Coronary artery (tissue), 2 donors: ENCODE results near the gene ATF1.
"Not testable (repeated sequence)": the region's sequence is repeated elsewhere in the genome, so short reads cannot be mapped to it uniquely, and the experiment has no call there.

Source experiments
- DNase-seq: peaks from one replicate; pipeline ENCODE4 v3.0.0-alpha.2; 2017; ENCODE audit warnings: low spot score
- H3K27ac ChIP-seq, 2 donors: fragments of 200-600 bp; sonication (generic); one replicate each; pipeline ENCODE4 v1.5.1; 2016 to 2019
- H3K4me3 ChIP-seq: fragments of 200-600 bp; sonication (generic); 2 replicates; pipeline ENCODE4 v1.5.1; 2016; ENCODE audit warnings: mild to moderate bottlenecking, moderate library complexity
- CTCF ChIP-seq: fragments of 200-600 bp; sonication (generic); IDR thresholded peaks from one replicate; pipeline ENCODE4 v1.5.1; 2019; ENCODE audit warnings: antibody characterized with exemption

Gene ATF1

GRCh38 chr12:50768391-50768790 lies 4.5 kb downstream of the ATF1 start:
- H3K27ac ChIP-seq = no peak overlapping the region
- DNase-seq = no peak
- no peak for TF ChIP-seq CTCF
- H3K4me3 ChIP-seq = no peak overlapping the region

GRCh38 chr12:50768813-50769212 lies 4.9 kb downstream of the ATF1 start:
- not testable (repeated sequence) for DNase-seq, H3K27ac ChIP-seq, H3K4me3 ChIP-seq

GRCh38 chr12:50771409-50771808 lies 7.5 kb downstream of the ATF1 start:
- no peak for DNase-seq
- Histone ChIP-seq H3K27ac (no peak overlapping the region), H3K4me3 (no peak overlapping the region)
- TF ChIP-seq CTCF = no peak

GRCh38 chr12:50772470-50772869 lies 8.6 kb downstream of the ATF1 start:
- H3K27ac ChIP-seq = no peak overlapping the region
- TF ChIP-seq CTCF = no peak
- DNase-seq = no peak
- no peak overlapping the region for H3K4me3 ChIP-seq

GRCh38 chr12:50772877-50773276 lies 9.0 kb downstream of the ATF1 start:
- Histone ChIP-seq H3K4me3 (no peak overlapping the region), H3K27ac (no peak overlapping the region)
- no peak for DNase-seq
- no peak for TF ChIP-seq CTCF

- H3K4me3 ChIP-seq = no peak overlapping the region
- DNase-seq = no peak
- TF ChIP-seq CTCF = no peak
- H3K27ac ChIP-seq = no peak overlapping the region
Measured at GRCh38 chr12:50775251-50775650, 11.3 kb downstream of the ATF1 start.

- no peak overlapping the region for H3K4me3 ChIP-seq
- H3K27ac ChIP-seq = no peak overlapping the region
- no peak for DNase-seq
- no peak for TF ChIP-seq CTCF
Measured at GRCh38 chr12:50776749-50777728, 13.1 kb downstream of the ATF1 start.
